Cardiac fibroblast (primary cell): ENCODE results near the gene PRTFDC1.

ENCODE experiments used
- DNase-seq, 2 donors: peaks; one replicate each; pipeline versions ENCODE4 v3.0.0 to v3.0.0-alpha.2; 2010; ENCODE audit warnings: low read depth in 2 of 2
- H3K4me3 ChIP-seq, 2 donors: replicated peaks in 1 of 2; 1 replicate in 1 of 2; 2 replicates in 1 of 2; pipeline ENCODE4 v1.5.1; 2011; ENCODE audit warnings: low read depth in 2 of 2, low read length in 2 of 2, mild to moderate bottlenecking in 2 of 2, moderate library complexity in 1 of 2
- TF ChIP-seq, protein P1 (sequence below): IDR thresholded peaks from one replicate; pipeline ENCODE4 v1.5.1; 2011; ENCODE audit warnings: low read depth, mild to moderate bottlenecking, low read length, inconsistent platforms

Gene PRTFDC1

DNA sequence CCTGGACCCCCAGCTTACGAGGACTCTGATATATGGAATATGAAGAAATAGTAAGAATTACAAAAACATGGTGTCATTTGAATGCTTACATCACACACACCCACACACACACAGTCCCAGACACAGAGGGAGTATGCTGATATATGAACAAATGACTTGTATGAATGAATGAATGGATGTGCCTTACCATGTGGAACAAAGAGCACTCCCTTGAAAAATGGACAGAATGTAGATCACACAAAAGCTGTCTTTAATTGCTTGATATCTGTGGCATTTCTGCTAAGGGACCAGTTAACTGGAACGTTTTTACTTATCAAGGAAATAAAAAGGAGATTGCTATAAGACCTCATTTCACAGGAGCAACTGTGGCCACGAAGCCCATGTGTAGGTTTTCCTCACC is 46.0 kb downstream of the PRTFDC1 start:
- H3K4me3 ChIP-seq, result no peak overlapping the region
- DNase-seq, result no peak
- TF ChIP-seq, protein P1, sequence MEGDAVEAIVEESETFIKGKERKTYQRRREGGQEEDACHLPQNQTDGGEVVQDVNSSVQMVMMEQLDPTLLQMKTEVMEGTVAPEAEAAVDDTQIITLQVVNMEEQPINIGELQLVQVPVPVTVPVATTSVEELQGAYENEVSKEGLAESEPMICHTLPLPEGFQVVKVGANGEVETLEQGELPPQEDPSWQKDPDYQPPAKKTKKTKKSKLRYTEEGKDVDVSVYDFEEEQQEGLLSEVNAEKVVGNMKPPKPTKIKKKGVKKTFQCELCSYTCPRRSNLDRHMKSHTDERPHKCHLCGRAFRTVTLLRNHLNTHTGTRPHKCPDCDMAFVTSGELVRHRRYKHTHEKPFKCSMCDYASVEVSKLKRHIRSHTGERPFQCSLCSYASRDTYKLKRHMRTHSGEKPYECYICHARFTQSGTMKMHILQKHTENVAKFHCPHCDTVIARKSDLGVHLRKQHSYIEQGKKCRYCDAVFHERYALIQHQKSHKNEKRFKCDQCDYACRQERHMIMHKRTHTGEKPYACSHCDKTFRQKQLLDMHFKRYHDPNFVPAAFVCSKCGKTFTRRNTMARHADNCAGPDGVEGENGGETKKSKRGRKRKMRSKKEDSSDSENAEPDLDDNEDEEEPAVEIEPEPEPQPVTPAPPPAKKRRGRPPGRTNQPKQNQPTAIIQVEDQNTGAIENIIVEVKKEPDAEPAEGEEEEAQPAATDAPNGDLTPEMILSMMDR, result no peak

DNA sequence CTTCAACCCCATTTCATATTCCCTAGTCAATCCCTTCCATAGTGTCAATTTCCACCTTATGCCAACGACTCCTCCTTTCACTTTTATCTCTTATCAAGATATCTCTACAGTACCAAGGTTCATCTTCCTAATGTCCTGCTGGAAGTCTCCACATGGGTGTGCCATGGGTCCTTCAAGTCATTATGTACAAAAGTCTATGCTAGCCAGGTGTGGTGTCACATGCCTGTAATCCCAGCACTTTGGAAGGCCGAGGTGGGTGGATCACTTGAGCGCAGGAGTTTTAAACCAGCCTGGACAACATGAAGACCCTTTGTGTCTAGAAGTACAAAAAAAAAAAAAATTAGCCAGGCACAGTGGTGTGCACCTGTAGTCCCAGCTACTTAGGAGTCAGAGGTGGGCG is 47.6 kb downstream of the PRTFDC1 start:
- no peak for DNase-seq
- TF ChIP-seq, protein P1, result no peak
- no peak overlapping the region for H3K4me3 ChIP-seq

DNA sequence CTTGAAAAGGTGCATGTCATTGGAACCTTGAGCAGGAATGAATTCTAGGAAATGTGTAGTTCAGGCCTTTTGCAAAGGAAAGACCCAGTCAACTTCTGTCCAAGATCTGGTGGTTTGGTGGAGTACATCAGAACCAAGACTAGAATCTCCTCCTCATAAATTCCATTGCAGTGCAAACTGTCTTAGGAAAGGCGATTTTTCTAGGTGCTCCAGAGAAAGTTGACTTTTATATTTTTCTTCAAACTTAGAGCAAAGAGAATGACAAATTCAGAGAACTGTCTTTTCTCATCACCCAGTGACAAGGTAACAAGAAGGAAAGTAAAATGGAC is 50.0 kb downstream of the PRTFDC1 start:
- H3K4me3 ChIP-seq, result no peak overlapping the region
- DNase-seq, result no peak
- TF ChIP-seq, protein P1, result no peak

DNA sequence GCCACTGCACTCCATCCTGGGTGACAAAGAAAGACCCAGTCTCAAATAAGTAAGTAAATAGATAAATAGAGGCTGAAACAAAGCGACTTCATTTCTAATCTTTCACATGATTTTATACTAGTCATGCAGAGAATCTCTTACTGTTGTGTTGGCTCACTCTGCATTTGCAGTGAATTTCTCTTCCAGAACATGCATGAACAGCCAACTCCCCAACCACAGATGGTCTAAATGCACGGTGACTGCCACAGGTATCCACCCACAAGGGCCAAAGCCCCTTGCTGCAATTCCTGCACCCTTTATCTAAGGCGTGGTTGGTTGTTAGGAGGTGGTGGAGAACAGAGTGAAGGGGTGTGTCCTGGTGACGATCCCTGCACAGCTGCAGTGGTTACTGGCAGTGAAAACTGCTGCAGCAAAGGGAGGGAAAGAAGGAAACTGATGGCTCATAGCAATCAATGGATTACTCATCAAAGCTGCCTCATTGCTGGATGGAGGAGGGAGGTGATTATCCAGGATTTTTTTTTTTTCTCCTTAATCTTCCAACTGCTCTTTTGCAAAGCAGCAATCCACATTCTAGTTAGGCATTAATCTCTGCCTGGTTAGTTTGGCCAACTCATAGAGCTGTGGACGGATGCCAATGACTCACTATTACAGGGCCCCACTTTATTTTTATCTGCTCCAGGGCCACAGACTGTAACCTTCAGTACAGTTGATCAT is 50.6 kb downstream of the PRTFDC1 start:
- peak; percentile 88 to 91 for DNase-seq
- H3K4me3 ChIP-seq, result no peak overlapping the region

DNA sequence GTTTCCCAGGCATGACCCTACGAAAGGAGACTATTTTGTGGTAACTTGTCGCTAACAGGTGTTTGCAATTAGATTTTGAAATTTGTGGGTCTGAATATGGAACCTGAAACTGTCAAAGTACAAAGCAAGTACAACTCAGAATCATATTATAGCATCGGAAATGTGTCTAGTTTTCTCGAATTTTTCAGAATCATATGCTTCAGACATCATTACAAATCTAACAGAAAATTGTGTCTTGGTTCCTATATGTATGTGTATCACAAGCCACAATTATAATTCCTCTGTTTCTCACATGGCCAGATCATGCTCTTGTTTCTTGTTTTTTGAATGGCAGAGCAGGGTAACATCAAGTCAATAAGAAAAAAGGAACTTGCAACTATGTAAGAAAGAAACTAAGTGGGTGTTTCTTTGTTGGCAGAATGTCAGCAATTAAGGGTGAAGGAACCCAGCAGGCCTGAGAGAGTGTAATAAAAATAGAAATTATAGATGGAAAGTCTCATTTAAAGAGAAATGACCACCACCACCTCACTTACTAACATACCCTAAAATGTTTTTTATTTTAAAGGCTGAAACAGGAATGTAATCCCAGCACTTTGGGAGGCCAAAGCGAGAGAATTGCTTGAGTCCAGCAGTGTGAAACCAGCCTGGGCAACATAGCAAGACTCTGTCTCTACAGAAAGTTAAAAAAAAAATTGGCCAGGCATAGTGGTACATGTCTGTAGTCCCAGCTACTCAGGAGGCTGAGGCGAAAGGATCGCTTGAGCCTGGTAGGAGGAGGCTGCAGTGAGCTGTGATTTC is 51.3 kb downstream of the PRTFDC1 start:
- DNase-seq, result peak in 1 of 2 donors; percentile 55
- H3K4me3 ChIP-seq, result no peak overlapping the region
- TF ChIP-seq, protein P1, result no peak

More for the DNA sequence above, 50.6 kb downstream of the PRTFDC1 start:
- TF ChIP-seq, protein P1, result no peak

DNA sequence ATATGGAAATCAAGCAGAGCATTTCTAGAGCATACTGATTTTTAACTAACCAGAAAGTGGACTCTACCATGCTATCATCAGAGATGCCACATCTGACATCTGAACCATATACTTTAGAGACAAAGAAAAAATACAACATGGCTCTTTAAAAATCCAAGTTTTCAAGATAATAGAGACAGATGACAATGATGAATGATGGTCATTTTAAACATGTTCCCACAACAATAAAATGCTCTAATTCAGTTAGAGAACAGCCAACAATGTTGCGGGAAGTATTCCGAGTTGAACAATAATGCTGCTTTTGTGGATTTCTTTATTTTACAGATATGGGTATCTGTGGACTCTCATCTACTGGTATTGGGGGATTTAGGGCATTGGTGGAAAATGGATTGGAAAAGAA is 52.8 kb downstream of the PRTFDC1 start:
- no peak for DNase-seq
- no peak overlapping the region for H3K4me3 ChIP-seq
- TF ChIP-seq, protein P1, result no peak
